HCT116 (cell line): ENCODE data around the gene TMEM222. TPM values are rescaled to one million over a fixed set of nuclear protein-coding genes. Genes with fewer than 3 reads are reported as not detected.
A peak's percentile ranks its signal among the peaks of the same experiment; 100 is the strongest.

ENCODE experiments used
- ATAC-seq: fragments of 200-7000 bp; cut with Tn5 transposase; 2 replicates; pipeline ENCODE4 v1.9.1; 2020; ENCODE audit warnings: mild to moderate bottlenecking, moderate library complexity
- BruUV-seq: library from RNA; stranded (reverse); fragments of 400-500 nt; replicated peaks from 2 replicates; lab custom pipeline; 2021; lab: Mats Ljungman, UMichigan
- CTCF ChIA-PET: fragments of 300-600 bp; sonication (Branson Sonifier 250); formaldehyde crosslinking; loops from one replicate; lab custom pipeline; 2021; ENCODE audit warnings: antibody characterized with exemption; lab: Charles Lee
- POLR2A ChIA-PET: fragments of 300-600, 350-600 bp; sonication (Branson Sonifier 250); formaldehyde crosslinking; loops from one replicate; lab custom pipeline; 2021; ENCODE audit warnings: antibody characterized with exemption; lab: Charles Lee
- RAD21 ChIA-PET, 2 experiments: fragments of 300-600 bp; sonication (Branson Sonifier 250); formaldehyde crosslinking; loops; one replicate each; lab custom pipeline; 2023; ENCODE audit warnings: low total read pairs in 2 of 2; ENCODE audit not compliant: uncharacterized antibody in 2 of 2, unreplicated experiment in 2 of 2, low non-redundant PET in 1 of 2; lab: Charles Lee
- DNase-seq: peaks from one replicate; pipeline ENCODE4 v3.0.0-alpha.2; 2010; ENCODE audit warnings: low read depth, low spot score
- H2AFZ ChIP-seq: fragments of 200-600 bp; shearing (Covaris generic), sonication (generic); 2 replicates; pipeline ENCODE4 v1.6.1; 2017; ENCODE audit warnings: low read depth, mixed run types, mixed read lengths, antibody characterized with exemption, low read length; ENCODE audit not compliant: poor library complexity, severe bottlenecking
- H3K27ac ChIP-seq: 2 replicates; pipeline ENCODE4 v1.5.1; 2012; ENCODE audit warnings: low read depth, low read length
- H3K27me3 ChIP-seq: fragments of 200-600 bp; sonication (generic); 2 replicates; pipeline ENCODE4 v1.6.1; 2016; ENCODE audit warnings: mixed run types, low read length, mixed read lengths; ENCODE audit not compliant: insufficient read depth
- H3K36me3 ChIP-seq, 2 experiments: fragments of 200-500 bp in 1 of 2; fragments of 200-600 bp in 1 of 2; sonication (Bioruptor generic) in 1 of 2; sonication (generic) in 1 of 2; 2 replicates each; pipeline versions ENCODE4 v1.5.1 to v1.6.1; 2014 to 2016; ENCODE audit warnings: low read length in 2 of 2, inconsistent platforms in 1 of 2, mixed read lengths in 1 of 2, mixed run types in 1 of 2; ENCODE audit not compliant: insufficient read depth in 2 of 2, control insufficient read depth in 1 of 2
- H3K4me1 ChIP-seq, 2 experiments: fragments of 200-600 bp in 1 of 2; sonication (generic) in 1 of 2; 2 replicates each; pipeline versions ENCODE4 v1.5.1 to v1.6.1; 2012 to 2017; ENCODE audit warnings: low read length in 2 of 2, inconsistent platforms in 1 of 2, mild to moderate bottlenecking in 1 of 2, mixed read lengths in 1 of 2, mixed run types in 1 of 2, moderate library complexity in 1 of 2; ENCODE audit not compliant: insufficient read depth in 2 of 2, control insufficient read depth in 1 of 2
- H3K4me2 ChIP-seq: fragments of 200-600 bp; sonication (generic); 2 replicates; pipeline ENCODE4 v1.6.1; 2017; ENCODE audit warnings: mixed run types, low read length, mixed read lengths
- H3K4me3 ChIP-seq, 2 experiments: fragments of 200-600 bp in 1 of 2; sonication (generic) in 1 of 2; replicated peaks in 1 of 2; 2 replicates each; pipeline ENCODE4 v1.5.1; 2011 to 2016; ENCODE audit warnings: low read length in 2 of 2, control low read depth in 1 of 2, low read depth in 1 of 2, mild to moderate bottlenecking in 1 of 2, mixed read lengths in 1 of 2, mixed run types in 1 of 2
- H3K79me2 ChIP-seq: fragments of 200-600 bp; sonication (generic); 2 replicates; pipeline ENCODE4 v1.6.1; 2017; ENCODE audit warnings: mild to moderate bottlenecking, mixed run types, low read length, moderate library complexity, mixed read lengths; ENCODE audit not compliant: insufficient read depth
- H3K9ac ChIP-seq: fragments of 200-600 bp; sonication (generic); 2 replicates; pipeline ENCODE4 v1.6.1; 2016; ENCODE audit warnings: low read length, mixed read lengths
- H3K9me2 ChIP-seq: fragments of 200-600 bp; sonication (generic), shearing (Covaris generic); 2 replicates; pipeline ENCODE4 v1.6.1; 2017; ENCODE audit warnings: mixed run types, mild to moderate bottlenecking, moderate library complexity; ENCODE audit not compliant: insufficient read depth
- H3K9me3 ChIP-seq, 2 experiments: fragments of 200-500 bp in 1 of 2; fragments of 200-600 bp in 1 of 2; sonication (Bioruptor generic) in 1 of 2; sonication (generic) in 1 of 2; 2 replicates each; pipeline ENCODE4 v1.6.1; 2014 to 2017; ENCODE audit warnings: low read length in 2 of 2, mixed read lengths in 2 of 2, inconsistent platforms in 1 of 2, low read depth in 1 of 2, mild to moderate bottlenecking in 1 of 2, mixed run types in 1 of 2, moderate library complexity in 1 of 2; ENCODE audit not compliant: control insufficient read depth in 1 of 2, insufficient read depth in 1 of 2
- H4K20me1 ChIP-seq: fragments of 200-600 bp; sonication (generic), shearing (Covaris generic); 2 replicates; pipeline ENCODE4 v1.6.1; 2017; ENCODE audit warnings: mixed run types, mild to moderate bottlenecking, moderate library complexity; ENCODE audit not compliant: insufficient read depth
- CBX3 ChIP-seq: IDR thresholded peaks from 2 replicates; pipeline ENCODE4 v1.6.1; 2012; ENCODE audit warnings: low read depth
- CTCF ChIP-seq, 3 experiments: fragments of 200-600 bp in 1 of 3; sonication (generic) in 1 of 3; IDR thresholded peaks in 2 of 3; conservative IDR thresholded peaks in 1 of 3; 2 replicates each; pipeline ENCODE4 v1.5.1; 2012 to 2017; ENCODE audit warnings: low read depth in 2 of 3, low read length in 2 of 3, antibody characterized with exemption in 1 of 3, borderline replicate concordance in 1 of 3, control low read depth in 1 of 3, mild to moderate bottlenecking in 1 of 3, mixed read lengths in 1 of 3, mixed run types in 1 of 3, moderate library complexity in 1 of 3; ENCODE audit not compliant: insufficient read depth in 1 of 3
- EGR1 ChIP-seq: IDR thresholded peaks from 2 replicates; pipeline ENCODE4 v1.6.1; 2012; ENCODE audit warnings: low read depth
- EZH2 ChIP-seq: fragments of 200-600 bp; sonication (generic); IDR thresholded peaks from 2 replicates; pipeline ENCODE4 v1.6.1; 2017; ENCODE audit warnings: antibody characterized with exemption, mixed run types
- EZH2phosphoT487 ChIP-seq: fragments of 200-600 bp; IDR thresholded peaks from 2 replicates; pipeline ENCODE4 v1.6.1; 2018; ENCODE audit warnings: antibody characterized with exemption, borderline replicate concordance
- FOSL1 ChIP-seq: IDR thresholded peaks from 2 replicates; pipeline ENCODE4 v1.6.1; 2012; ENCODE audit warnings: low read depth
- POLR2AphosphoS5 ChIP-seq: IDR thresholded peaks from 2 replicates; pipeline ENCODE4 v1.6.1; 2011; ENCODE audit warnings: mild to moderate bottlenecking, low read depth, low read length, moderate library complexity
- RAD21 ChIP-seq: IDR thresholded peaks from 2 replicates; pipeline ENCODE4 v1.6.1; 2012; ENCODE audit warnings: low read depth, mild to moderate bottlenecking
- REST ChIP-seq: IDR thresholded peaks from 2 replicates; pipeline ENCODE4 v1.6.1; 2012; ENCODE audit warnings: low read depth
- SP1 ChIP-seq: IDR thresholded peaks from 2 replicates; pipeline ENCODE4 v1.6.1; 2012; ENCODE audit warnings: low read depth
- TCF7L2 ChIP-seq: IDR thresholded peaks from 2 replicates; pipeline ENCODE4 v1.7.0; 2011; ENCODE audit warnings: borderline replicate concordance, inconsistent platforms; ENCODE audit not compliant: insufficient read depth, insufficient read length; ENCODE audit errors: extremely low read depth
- ZBTB33 ChIP-seq: IDR thresholded peaks from 2 replicates; pipeline ENCODE4 v1.6.1; 2011; ENCODE audit warnings: mild to moderate bottlenecking, low read length, moderate library complexity; ENCODE audit not compliant: insufficient replicate concordance; ENCODE audit errors: extremely low read depth
- ZFX ChIP-seq: fragments of 450-650 bp; IDR thresholded peaks from 2 replicates; pipeline ENCODE4 v1.6.1; 2017
- intact Hi-C: fragments of 100-400 bp; cut with micrococcal nuclease; formaldehyde crosslinking; loops from 2 replicates; pipeline ENCODE4 v1.10.0; 2022
- total RNA-seq: library from RNA; stranded (reverse); gene quantifications from one replicate; pipeline ENCODE4 v1.2.1, GENCODE V29; 2021; ENCODE audit not compliant: unreplicated experiment

The TMEM222 gene
- total RNA-seq, 1 experiment from 2014 or later = 32.8 TPM

- Histone ChIP-seq H3K4me2 (peak overlapping the region; percentile 95), H3K9ac (peak overlapping the region; percentile 78), H4K20me1 (no peaks in the 10 kb centered on the region), H3K79me2 (peaks cover 3% of the 10 kb centered on the region; the same call in 1 of the 2 replicates)
- RAD21 ChIA-PET = no interaction called here
- no peak for TF ChIP-seq ZFX
- TF ChIP-seq SP1 = no peak
- TF ChIP-seq EGR1 = no peak
- TF ChIP-seq CBX3 = no peak
- no peak for TF ChIP-seq RAD21
- TF ChIP-seq TCF7L2 = no peak
- no peak for TF ChIP-seq CTCF (IDR thresholded peaks at IDR 0.05 in 2 of 3, conservative IDR thresholded peaks at IDR 0.05 in 1 of 3; ENCODE audit: borderline replicate concordance in 1 of 3, insufficient read depth in 1 of 3, low read depth in 2 of 3, low read length in 2 of 3)
- no peak for TF ChIP-seq FOSL1
- no peak for TF ChIP-seq REST
- TF ChIP-seq EZH2phosphoT487 = no peak
- TF ChIP-seq EZH2 = no peak
- TF ChIP-seq ZBTB33 = no peak
- TF ChIP-seq POLR2AphosphoS5 = no peak
- TF ChIP-seq, all 23 proteins: peak for 0
- intact Hi-C loops = no loop called here
- no peak overlapping the region for H2AFZ ChIP-seq
- H3K4me1 ChIP-seq = peaks cover 12 to 32% of the 10 kb centered on the region in 2 experiments
- ChIA-PET POLR2A (interaction anchor here (0.9 to 2.6 kb wide), 12 partner anchors 11 to 366 kb away, joined by 3 to 26 read pairs (median 4); partner anchors contain the start of genes CD164L2 and SYTL1), CTCF (interaction anchor here (0.6 to 3.3 kb wide), 15 partner anchors 7 to 319 kb away, joined by 3 to 28 read pairs (median 4); partner anchors contain the start of gene GPR3)
- H3K4me3 ChIP-seq = peak overlapping the region; percentile 67 to 69
- TSS peak; percentile 61 for BruUV-seq
- no peaks in the 10 kb centered on the region for H3K9me3 ChIP-seq
- no peaks in the 10 kb centered on the region for H3K9me2 ChIP-seq
- H3K36me3 ChIP-seq = peaks cover 0 to 4% of the 10 kb centered on the region in 2 experiments; a peak in 1 of 4 replicates
- H3K27me3 ChIP-seq = no peaks in the 10 kb centered on the region
- H3K27ac ChIP-seq = peak overlapping the region; percentile 100
- peak; percentile 0; the same call in 1 of the 2 replicates for ATAC-seq
- no peak for DNase-seq
These were observed 42.9 kb downstream of the TMEM222 start for GRCh38 chr1:27364696-27365371.
